ENCODE data around the gene BBS7. TPM values are rescaled to one million over a fixed set of nuclear protein-coding genes. Genes with fewer than 3 reads are reported as not detected.

The BBS7 gene
- total and polyA plus RNA-seq, 10 of the 15 experiments (the other 5 are each of a cell fraction or from before 2014, with no cell fraction given) = 5.2 to 15.2 (median 9.0) TPM

GRCh38 chr4:121823505-121824170 is 46.6 kb downstream of the BBS7 start, which contains the start of gene CCNA2 (continued):
- no peak for TF ChIP-seq SKIL (IDR thresholded peaks at IDR 0.05; ENCODE audit: low read depth, poor library complexity, severe bottlenecking)
- TF ChIP-seq E2F8 (IDR thresholded peaks at IDR 0.05; ENCODE audit: low read depth, partially characterized antibody) = peak; percentile 46
- peak; percentile 95 for TF ChIP-seq E2F4 (IDR thresholded peaks at IDR 0.05; ENCODE audit: low read depth, low read length)
- no peak for TF ChIP-seq CEBPB (IDR thresholded peaks at IDR 0.05; ENCODE audit: borderline replicate concordance in 1 of 2, low read depth in 2 of 2, low read length in 2 of 2)
- TF ChIP-seq IKZF1 (conservative IDR thresholded peaks at IDR 0.05) = peak; percentile 67
- TF ChIP-seq CBX3 (IDR thresholded peaks at IDR 0.05; ENCODE audit: borderline replicate concordance, low read depth) = no peak
- TF ChIP-seq POLR2AphosphoS2 (IDR thresholded peaks at IDR 0.05; ENCODE audit: low read depth, low read length) = no peak; the same call in 1 of the 2 replicates
- no peak for TF ChIP-seq TCF3 (IDR thresholded peaks at IDR 0.05; ENCODE audit: borderline replicate concordance, insufficient read depth, low read depth, low read length)
- TF ChIP-seq BCLAF1 (IDR thresholded peaks at IDR 0.05) = no peak
- no peak for TF ChIP-seq BACH1 (IDR thresholded peaks at IDR 0.05; ENCODE audit: borderline replicate concordance)
- peak; percentile 84 for TF ChIP-seq NFYB (IDR thresholded peaks at IDR 0.05; ENCODE audit: insufficient read depth, low read depth, low read length)
- TF ChIP-seq RUNX3 (IDR thresholded peaks at IDR 0.05; ENCODE audit: low read length) = peak; percentile 77
- TF ChIP-seq NFXL1 (IDR thresholded peaks at IDR 0.05; ENCODE audit: borderline replicate concordance) = no peak
- TF ChIP-seq PBX3 (IDR thresholded peaks at IDR 0.05; ENCODE audit: insufficient replicate concordance, low read depth, low read length) = no peak
- TF ChIP-seq EZH2 (IDR thresholded peaks at IDR 0.05; ENCODE audit: borderline replicate concordance, control insufficient read depth, low read depth, low read length) = no peak
- TF ChIP-seq KLF5 (IDR thresholded peaks at IDR 0.05; ENCODE audit: partially characterized antibody) = no peak
- peak; percentile 100 for TF ChIP-seq CREB1 (IDR thresholded peaks at IDR 0.05; ENCODE audit: low read depth)
- TF ChIP-seq ZBED1 (IDR thresholded peaks at IDR 0.05; ENCODE audit: borderline replicate concordance) = no peak
- TF ChIP-seq SPI1 (IDR thresholded peaks at IDR 0.05; ENCODE audit: borderline replicate concordance, insufficient read depth, low read depth, low read length) = no peak
